ENCODE data around the gene ARGFX.
"Not testable (repeated sequence)": the region's sequence is repeated elsewhere in the genome, so short reads cannot be mapped to it uniquely, and the experiment has no call there.

The ARGFX gene

GRCh38 chr3:121598564-121598963 lies 30.8 kb downstream of the ARGFX start:
- no peak overlapping the region for H3K27ac ChIP-seq
- no peak for TF ChIP-seq CTCF (conservative IDR thresholded peaks at IDR 0.05; ENCODE audit: low read depth, low read length)
- H3K4me2 ChIP-seq: no peak overlapping the region
- no peak overlapping the region for H2AFZ ChIP-seq (ENCODE audit: low read depth)
- peaks cover 17% of the 10 kb centered on the region for H3K4me1 ChIP-seq (ENCODE audit: low read depth, poor library complexity, severe bottlenecking)
- no peaks in the 10 kb centered on the region for H4K20me1 ChIP-seq (ENCODE audit: insufficient read depth)
- H3K36me3 ChIP-seq (ENCODE audit: insufficient read depth): no peaks in the 10 kb centered on the region
- H3K27me3 ChIP-seq (ENCODE audit: insufficient read depth, low read depth): no peaks in the 10 kb centered on the region
- H3K4me3 ChIP-seq (IDR thresholded peaks at IDR 0.05; ENCODE audit: insufficient read depth, low read depth, low read length): no peak overlapping the region
- H3K79me2 ChIP-seq (ENCODE audit: insufficient read depth, low read depth): no peaks in the 10 kb centered on the region
- H3K9ac ChIP-seq: no peak overlapping the region

GRCh38 chr3:121599900-121600299 lies 32.2 kb downstream of the ARGFX start:
- H3K79me2 ChIP-seq (ENCODE audit: insufficient read depth, low read depth); H3K27ac ChIP-seq; H4K20me1 ChIP-seq (ENCODE audit: insufficient read depth); H3K4me1 ChIP-seq (ENCODE audit: low read depth, poor library complexity, severe bottlenecking); H3K4me3 ChIP-seq (IDR thresholded peaks at IDR 0.05; ENCODE audit: insufficient read depth, low read depth, low read length); H3K36me3 ChIP-seq (ENCODE audit: insufficient read depth); H3K27me3 ChIP-seq (ENCODE audit: insufficient read depth, low read depth); H3K9ac ChIP-seq; H2AFZ ChIP-seq (ENCODE audit: low read depth); H3K4me2 ChIP-seq: not testable (repeated sequence)

GRCh38 chr3:121601212-121601812 lies 33.6 kb downstream of the ARGFX start:
- H3K4me3 ChIP-seq (IDR thresholded peaks at IDR 0.05; ENCODE audit: insufficient read depth, low read depth, low read length): no peak overlapping the region
- no peaks in the 10 kb centered on the region for H3K36me3 ChIP-seq (ENCODE audit: insufficient read depth)
- H3K4me2 ChIP-seq: no peak overlapping the region
- TF ChIP-seq CTCF (conservative IDR thresholded peaks at IDR 0.05; ENCODE audit: low read depth, low read length): no peak
- H3K4me1 ChIP-seq (ENCODE audit: low read depth, poor library complexity, severe bottlenecking): no peaks in the 10 kb centered on the region
- no peaks in the 10 kb centered on the region for H3K79me2 ChIP-seq (ENCODE audit: insufficient read depth, low read depth)
- no peak overlapping the region for H3K27ac ChIP-seq
- no peaks in the 10 kb centered on the region for H3K27me3 ChIP-seq (ENCODE audit: insufficient read depth, low read depth)
- no peak overlapping the region for H3K9ac ChIP-seq
- no peak overlapping the region for H2AFZ ChIP-seq (ENCODE audit: low read depth)
- H4K20me1 ChIP-seq (ENCODE audit: insufficient read depth): no peaks in the 10 kb centered on the region

GRCh38 chr3:121604759-121605158 lies 37.0 kb downstream of the ARGFX start:
- TF ChIP-seq CTCF (conservative IDR thresholded peaks at IDR 0.05; ENCODE audit: low read depth, low read length): no peak
- H3K27ac ChIP-seq: no peak overlapping the region
- H4K20me1 ChIP-seq (ENCODE audit: insufficient read depth): no peaks in the 10 kb centered on the region
- no peak overlapping the region for H3K4me2 ChIP-seq
- H3K79me2 ChIP-seq (ENCODE audit: insufficient read depth, low read depth): no peaks in the 10 kb centered on the region
- no peak overlapping the region for H2AFZ ChIP-seq (ENCODE audit: low read depth)
- no peak overlapping the region for H3K9ac ChIP-seq
- no peak overlapping the region for H3K4me3 ChIP-seq (IDR thresholded peaks at IDR 0.05; ENCODE audit: insufficient read depth, low read depth, low read length)
- no peaks in the 10 kb centered on the region for H3K27me3 ChIP-seq (ENCODE audit: insufficient read depth, low read depth)
- no peaks in the 10 kb centered on the region for H3K36me3 ChIP-seq (ENCODE audit: insufficient read depth)
- no peaks in the 10 kb centered on the region for H3K4me1 ChIP-seq (ENCODE audit: low read depth, poor library complexity, severe bottlenecking)

GRCh38 chr3:121606106-121606505 lies 38.4 kb downstream of the ARGFX start:
- Histone ChIP-seq H3K27me3 (ENCODE audit: insufficient read depth, low read depth) (no peaks in the 10 kb centered on the region), H3K27ac (no peak overlapping the region), H3K4me3 (IDR thresholded peaks at IDR 0.05; ENCODE audit: insufficient read depth, low read depth, low read length) (no peak overlapping the region), H2AFZ (ENCODE audit: low read depth) (no peak overlapping the region), H3K79me2 (ENCODE audit: insufficient read depth, low read depth) (no peaks in the 10 kb centered on the region), H3K9ac (no peak overlapping the region), H3K36me3 (ENCODE audit: insufficient read depth) (no peaks in the 10 kb centered on the region), H3K4me1 (ENCODE audit: low read depth, poor library complexity, severe bottlenecking) (no peaks in the 10 kb centered on the region), H3K4me2 (no peak overlapping the region), H4K20me1 (ENCODE audit: insufficient read depth) (no peaks in the 10 kb centered on the region)
- no peak for TF ChIP-seq CTCF (conservative IDR thresholded peaks at IDR 0.05; ENCODE audit: low read depth, low read length)
